H54 (cell line): ENCODE measurements around the gene ARMC2.
"Not testable (repeated sequence)": the region's sequence is repeated elsewhere in the genome, so short reads cannot be mapped to it uniquely, and the experiment has no call there.

Source experiments
- DNase-seq: peaks from one replicate; pipeline ENCODE4 v3.0.0; 2011; ENCODE audit warnings: low spot score, mixed read lengths; ENCODE audit not compliant: insufficient read length
- FAIRE-seq: peaks from 3 replicates; lab custom pipeline; 2011; peaks lifted over from hg19 to GRCh38; lab: Jason Lieb, UNC
- POLR2A ChIP-seq: IDR thresholded peaks from 2 replicates; pipeline ENCODE4 v1.6.1; 2011; ENCODE audit warnings: low read depth, mild to moderate bottlenecking, low read length

Gene ARMC2

GRCh38 chr6:108902382-108902792 lies 54.2 kb downstream of the ARMC2 start:
- no peak for TF ChIP-seq POLR2A
- DNase-seq (no peak), FAIRE-seq (no peak)

- no peak for TF ChIP-seq POLR2A
- FAIRE-seq (no peak), DNase-seq (no peak)
Measured at GRCh38 chr6:108903796-108904195, 55.6 kb downstream of the ARMC2 start.

GRCh38 chr6:108904741-108905140 lies 56.5 kb downstream of the ARMC2 start:
- TF ChIP-seq POLR2A: no peak
- DNase-seq (no peak), FAIRE-seq (no peak)

GRCh38 chr6:108914235-108915022 lies 66.2 kb downstream of the ARMC2 start:
- peak; percentile 14 for DNase-seq
- FAIRE-seq: no peak
- TF ChIP-seq POLR2A: no peak

- FAIRE-seq (no peak), DNase-seq (no peak)
- TF ChIP-seq POLR2A: no peak
Measured at GRCh38 chr6:108915258-108915657, 67.0 kb downstream of the ARMC2 start.

- FAIRE-seq (no peak), DNase-seq (no peak)
- no peak for TF ChIP-seq POLR2A
Measured at GRCh38 chr6:108916026-108916686, 67.9 kb downstream of the ARMC2 start.

GRCh38 chr6:108920751-108921150 lies 72.5 kb downstream of the ARMC2 start:
- TF ChIP-seq POLR2A: no peak
- DNase-seq (no peak), FAIRE-seq (no peak)

GRCh38 chr6:108921547-108922361 lies 73.5 kb downstream of the ARMC2 start:
- DNase-seq (no peak), FAIRE-seq (no peak)

GRCh38 chr6:108922499-108922898 lies 74.3 kb downstream of the ARMC2 start:
- no peak for TF ChIP-seq POLR2A
- FAIRE-seq (no peak), DNase-seq (no peak)

More at GRCh38 chr6:108921547-108922361, 73.5 kb downstream of the ARMC2 start:
- TF ChIP-seq POLR2A: no peak

GRCh38 chr6:108927927-108928326 lies 79.7 kb downstream of the ARMC2 start:
- no peak for TF ChIP-seq POLR2A
- no peak for FAIRE-seq

GRCh38 chr6:108928650-108929049 lies 80.4 kb downstream of the ARMC2 start:
- FAIRE-seq: no peak
- no peak for TF ChIP-seq POLR2A
- no peak for DNase-seq

More at GRCh38 chr6:108927927-108928326, 79.7 kb downstream of the ARMC2 start:
- no peak for DNase-seq

- FAIRE-seq, DNase-seq: not testable (repeated sequence)
Measured at GRCh38 chr6:108931090-108931489, 82.9 kb downstream of the ARMC2 start.

- DNase-seq (no peak), FAIRE-seq (no peak)
- no peak for TF ChIP-seq POLR2A
Measured at GRCh38 chr6:108937170-108937569, 88.9 kb downstream of the ARMC2 start.

GRCh38 chr6:108940741-108941140 lies 92.5 kb downstream of the ARMC2 start:
- no peak for DNase-seq
- FAIRE-seq: no peak
- TF ChIP-seq POLR2A: no peak
